Measurements from ENCODE around the gene LRP11.

DNA sequence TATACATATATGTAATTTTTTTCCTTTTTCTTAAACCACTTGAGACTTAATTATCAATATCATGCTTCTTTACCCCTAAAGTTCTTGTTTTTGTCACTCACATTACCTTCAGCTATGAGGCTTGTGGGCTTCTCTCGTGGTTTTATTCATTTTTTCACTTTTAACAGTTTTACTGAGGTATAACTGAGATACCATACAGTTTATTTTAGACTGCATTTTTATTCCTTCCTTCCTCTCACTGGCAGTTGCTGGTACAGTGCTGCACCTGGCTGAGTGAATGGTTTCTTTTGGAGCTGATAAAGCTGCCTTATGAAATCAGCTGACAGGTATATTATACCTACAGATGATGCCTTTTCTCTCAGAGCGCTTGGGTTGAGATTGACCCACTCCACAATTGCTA lies 54.4 kb downstream of the LRP11 start:
- TF ChIP-seq, protein P1, sequence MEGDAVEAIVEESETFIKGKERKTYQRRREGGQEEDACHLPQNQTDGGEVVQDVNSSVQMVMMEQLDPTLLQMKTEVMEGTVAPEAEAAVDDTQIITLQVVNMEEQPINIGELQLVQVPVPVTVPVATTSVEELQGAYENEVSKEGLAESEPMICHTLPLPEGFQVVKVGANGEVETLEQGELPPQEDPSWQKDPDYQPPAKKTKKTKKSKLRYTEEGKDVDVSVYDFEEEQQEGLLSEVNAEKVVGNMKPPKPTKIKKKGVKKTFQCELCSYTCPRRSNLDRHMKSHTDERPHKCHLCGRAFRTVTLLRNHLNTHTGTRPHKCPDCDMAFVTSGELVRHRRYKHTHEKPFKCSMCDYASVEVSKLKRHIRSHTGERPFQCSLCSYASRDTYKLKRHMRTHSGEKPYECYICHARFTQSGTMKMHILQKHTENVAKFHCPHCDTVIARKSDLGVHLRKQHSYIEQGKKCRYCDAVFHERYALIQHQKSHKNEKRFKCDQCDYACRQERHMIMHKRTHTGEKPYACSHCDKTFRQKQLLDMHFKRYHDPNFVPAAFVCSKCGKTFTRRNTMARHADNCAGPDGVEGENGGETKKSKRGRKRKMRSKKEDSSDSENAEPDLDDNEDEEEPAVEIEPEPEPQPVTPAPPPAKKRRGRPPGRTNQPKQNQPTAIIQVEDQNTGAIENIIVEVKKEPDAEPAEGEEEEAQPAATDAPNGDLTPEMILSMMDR (IDR thresholded peaks at IDR 0.05) = no peak
- TF ChIP-seq POLR2A (IDR thresholded peaks at IDR 0.05) = no peak
